K562 (cell line): Measurements from ENCODE around the gene PDE4D.

Source experiments
- EZH2 ChIP-seq: IDR thresholded peaks from 2 replicates; pipeline ENCODE4 v1.6.1; 2012; ENCODE audit warnings: low read depth, mild to moderate bottlenecking, inconsistent platforms, low read length, borderline replicate concordance
- HDAC2 ChIP-seq: fragments of 450-650 bp; IDR thresholded peaks from 2 replicates; pipeline ENCODE4 v1.6.1; 2016; ENCODE audit warnings: mild to moderate bottlenecking
- NCOR1 ChIP-seq: fragments of 450-650 bp; IDR thresholded peaks from 2 replicates; pipeline ENCODE4 v1.6.1; 2016; ENCODE audit warnings: mild to moderate bottlenecking, moderate library complexity
- RCOR1 ChIP-seq, 2 experiments: IDR thresholded peaks; 2 replicates each; pipeline ENCODE4 v1.6.1; 2012; ENCODE audit warnings: low read depth in 2 of 2, low read length in 2 of 2, borderline replicate concordance in 1 of 2, improper control_type of control experiment in 1 of 2
- SIRT6 ChIP-seq: IDR thresholded peaks from one replicate; pipeline ENCODE4 v1.6.1; 2012; ENCODE audit warnings: low read depth, mild to moderate bottlenecking, control low read depth, inconsistent platforms, low read length, moderate library complexity
- TF ChIP-seq, protein P1 (sequence below): sonication (generic); formaldehyde crosslinking; IDR thresholded peaks from 2 replicates; pipeline ENCODE4 v1.8.1; 2022; ENCODE audit warnings: missing genetic modification reagents

DNA sequence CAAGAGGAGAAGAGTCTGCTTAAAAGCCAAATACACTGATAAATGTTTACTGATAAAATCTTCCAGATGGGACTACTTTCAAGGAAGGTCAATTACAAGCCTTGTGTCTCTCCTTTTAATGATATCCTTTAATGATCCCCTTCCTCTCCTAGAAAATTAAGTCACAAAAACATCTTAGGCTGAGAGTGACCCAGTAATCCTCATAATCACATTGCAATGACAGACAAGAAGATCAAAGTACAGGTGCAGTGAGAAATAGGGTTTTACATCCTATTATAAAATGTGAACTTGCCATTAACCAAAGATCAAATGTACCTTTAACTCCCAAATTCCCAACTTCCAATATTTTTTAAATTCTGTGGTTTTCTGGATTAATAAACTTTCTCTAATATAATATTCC is 795.8 kb downstream of the PDE4D start:
- no peak for TF ChIP-seq RCOR1 (IDR thresholded peaks at IDR 0.05; ENCODE audit: borderline replicate concordance in 1 of 2, low read depth in 2 of 2, low read length in 2 of 2)
- TF ChIP-seq, protein P1, sequence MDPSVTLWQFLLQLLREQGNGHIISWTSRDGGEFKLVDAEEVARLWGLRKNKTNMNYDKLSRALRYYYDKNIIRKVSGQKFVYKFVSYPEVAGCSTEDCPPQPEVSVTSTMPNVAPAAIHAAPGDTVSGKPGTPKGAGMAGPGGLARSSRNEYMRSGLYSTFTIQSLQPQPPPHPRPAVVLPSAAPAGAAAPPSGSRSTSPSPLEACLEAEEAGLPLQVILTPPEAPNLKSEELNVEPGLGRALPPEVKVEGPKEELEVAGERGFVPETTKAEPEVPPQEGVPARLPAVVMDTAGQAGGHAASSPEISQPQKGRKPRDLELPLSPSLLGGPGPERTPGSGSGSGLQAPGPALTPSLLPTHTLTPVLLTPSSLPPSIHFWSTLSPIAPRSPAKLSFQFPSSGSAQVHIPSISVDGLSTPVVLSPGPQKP (CRISPR knock-in tag) = no peak
- no peak for TF ChIP-seq SIRT6
- TF ChIP-seq EZH2 = no peak
- no peak for TF ChIP-seq NCOR1
- no peak for TF ChIP-seq HDAC2
